Cardiac muscle cell (in vitro differentiated cells and primary cell): ENCODE results near the gene NPR2. TPM values are rescaled to one million over a fixed set of nuclear protein-coding genes. Genes with fewer than 3 reads are reported as not detected.

ENCODE experiments used
- DNase-seq, 2 donors: peaks; one replicate each; pipeline versions ENCODE4 v3.0.0 to v3.0.0-alpha.2; 2010 to 2017; ENCODE audit warnings: low read depth in 1 of 2, low spot score in 1 of 2
- H3K27ac ChIP-seq: fragments of 200-600 bp; sonication (generic); 2 replicates; pipeline ENCODE4 v1.5.1; 2016
- H3K27me3 ChIP-seq: fragments of 200-600 bp; sonication (generic); 2 replicates; pipeline ENCODE4 v1.6.0; 2016; ENCODE audit warnings: control low read depth
- H3K36me3 ChIP-seq: fragments of 200-600 bp; sonication (generic); 2 replicates; pipeline ENCODE4 v1.5.1; 2016; ENCODE audit warnings: control low read depth
- H3K4me1 ChIP-seq: fragments of 200-600 bp; sonication (generic); 2 replicates; pipeline ENCODE4 v1.8.1; 2017; ENCODE audit warnings: low read depth, mild to moderate bottlenecking, mixed run types
- H3K4me3 ChIP-seq: fragments of 200-600 bp; sonication (generic); 2 replicates; pipeline ENCODE4 v1.5.1; 2016; ENCODE audit warnings: mild to moderate bottlenecking
- H3K9me3 ChIP-seq: fragments of 200-600 bp; sonication (generic); 2 replicates; pipeline ENCODE4 v1.5.1; 2017; ENCODE audit warnings: low read depth, mild to moderate bottlenecking, control low read depth
- polyA plus RNA-seq: library from polyadenylated mRNA; unstranded; fragments of >200 nt; fragmentation: Nextera tagmentation; extraction: Ambion mirVana; gene quantifications from 2 replicates; pipeline ENCODE4 v1.2.1, GENCODE V29; 2016
- total RNA-seq: library from RNA; depleted of rRNA; stranded (reverse); fragments of >200 nt; gene quantifications from 2 replicates; pipeline ENCODE4 v1.2.3, GENCODE V29; 2016
- TF ChIP-seq, protein P1 (sequence below): IDR thresholded peaks from 2 replicates; pipeline ENCODE4 v1.5.1; 2012; ENCODE audit warnings: low read depth, mild to moderate bottlenecking, low read length

NPR2 gene
- total and polyA plus RNA-seq, 2 experiments from 2014 or later, result 12.6 to 13.2 TPM

DNA sequence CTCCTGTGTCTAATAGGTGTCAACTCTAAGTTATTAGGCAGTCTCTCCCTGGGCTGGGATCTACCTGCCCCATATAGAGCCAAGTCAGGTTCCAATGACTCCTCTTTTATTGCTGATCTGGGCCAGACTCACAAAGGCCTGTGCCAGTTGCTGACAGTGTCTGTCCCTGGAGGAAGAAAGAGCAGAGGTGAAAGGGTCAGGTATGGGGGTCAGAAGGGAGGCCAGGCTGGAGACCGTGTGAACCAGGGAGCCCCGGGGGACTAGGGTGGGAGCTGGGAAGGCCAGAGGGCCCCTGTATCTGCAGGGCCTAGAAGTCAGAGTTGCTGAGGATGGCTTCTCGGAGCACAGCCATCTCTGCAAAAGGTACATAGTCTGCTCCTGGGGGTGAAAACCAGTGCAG lies 26.9 kb downstream of the NPR2 start:
- Histone ChIP-seq H3K36me3 (no peaks in the 10 kb centered on the region), H3K4me1 (peaks cover 9% of the 10 kb centered on the region), H3K27me3 (no peaks in the 10 kb centered on the region), H3K4me3 (no peak overlapping the region), H3K27ac (no peak overlapping the region), H3K9me3 (no peaks in the 10 kb centered on the region)
- DNase-seq, result no peak
- TF ChIP-seq, protein P1, sequence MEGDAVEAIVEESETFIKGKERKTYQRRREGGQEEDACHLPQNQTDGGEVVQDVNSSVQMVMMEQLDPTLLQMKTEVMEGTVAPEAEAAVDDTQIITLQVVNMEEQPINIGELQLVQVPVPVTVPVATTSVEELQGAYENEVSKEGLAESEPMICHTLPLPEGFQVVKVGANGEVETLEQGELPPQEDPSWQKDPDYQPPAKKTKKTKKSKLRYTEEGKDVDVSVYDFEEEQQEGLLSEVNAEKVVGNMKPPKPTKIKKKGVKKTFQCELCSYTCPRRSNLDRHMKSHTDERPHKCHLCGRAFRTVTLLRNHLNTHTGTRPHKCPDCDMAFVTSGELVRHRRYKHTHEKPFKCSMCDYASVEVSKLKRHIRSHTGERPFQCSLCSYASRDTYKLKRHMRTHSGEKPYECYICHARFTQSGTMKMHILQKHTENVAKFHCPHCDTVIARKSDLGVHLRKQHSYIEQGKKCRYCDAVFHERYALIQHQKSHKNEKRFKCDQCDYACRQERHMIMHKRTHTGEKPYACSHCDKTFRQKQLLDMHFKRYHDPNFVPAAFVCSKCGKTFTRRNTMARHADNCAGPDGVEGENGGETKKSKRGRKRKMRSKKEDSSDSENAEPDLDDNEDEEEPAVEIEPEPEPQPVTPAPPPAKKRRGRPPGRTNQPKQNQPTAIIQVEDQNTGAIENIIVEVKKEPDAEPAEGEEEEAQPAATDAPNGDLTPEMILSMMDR, result no peak

DNA sequence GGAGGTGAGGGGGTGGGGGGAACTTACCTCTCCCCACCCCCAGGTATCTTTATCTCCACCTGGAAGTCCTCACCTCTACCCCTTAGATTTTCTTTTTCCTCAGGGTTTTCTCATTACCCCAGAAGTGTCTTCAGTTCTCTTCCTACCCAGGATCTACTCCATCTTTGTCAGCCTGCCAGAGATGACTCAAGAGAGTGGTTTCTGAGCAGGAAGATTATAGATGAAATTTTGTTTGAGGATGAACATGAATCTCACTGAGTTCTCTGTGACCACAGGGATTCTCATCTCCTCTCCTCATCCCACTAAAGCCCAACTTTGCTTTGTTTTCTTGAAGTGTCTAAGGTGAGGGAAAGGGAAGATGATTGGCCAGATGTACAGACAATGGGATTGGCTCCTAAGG lies 28.7 kb downstream of the NPR2 start:
- Histone ChIP-seq H3K4me1 (no peaks in the 10 kb centered on the region), H3K27me3 (no peaks in the 10 kb centered on the region), H3K4me3 (no peak overlapping the region), H3K36me3 (no peaks in the 10 kb centered on the region), H3K9me3 (no peaks in the 10 kb centered on the region), H3K27ac (no peak overlapping the region)
- DNase-seq, result peak in 1 of 2 donors; percentile 72
- TF ChIP-seq, protein P1, result no peak

DNA sequence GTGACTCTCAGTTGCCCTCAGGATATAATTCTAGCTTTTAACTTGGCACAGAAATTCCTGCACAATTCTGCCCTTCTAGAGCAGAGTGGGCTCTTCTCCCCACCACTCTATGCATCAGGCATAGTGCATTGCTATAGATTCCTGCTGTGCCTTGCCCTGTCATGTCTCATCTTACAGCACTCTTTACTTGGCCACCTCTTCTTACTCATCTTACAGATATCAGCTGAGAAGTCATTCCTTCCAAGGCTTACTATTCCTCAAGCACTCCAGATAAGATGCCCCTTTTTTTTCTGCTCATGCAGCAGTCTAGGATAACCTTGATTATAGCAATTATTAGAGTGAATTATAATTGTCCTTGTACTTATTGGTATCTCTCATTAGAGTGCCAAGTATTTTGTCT lies 31.5 kb downstream of the NPR2 start:
- TF ChIP-seq, protein P1, result no peak
- Histone ChIP-seq H3K27me3 (no peaks in the 10 kb centered on the region), H3K27ac (no peak overlapping the region), H3K4me1 (no peaks in the 10 kb centered on the region), H3K36me3 (no peaks in the 10 kb centered on the region), H3K4me3 (no peak overlapping the region), H3K9me3 (no peaks in the 10 kb centered on the region)
- no peak for DNase-seq

DNA sequence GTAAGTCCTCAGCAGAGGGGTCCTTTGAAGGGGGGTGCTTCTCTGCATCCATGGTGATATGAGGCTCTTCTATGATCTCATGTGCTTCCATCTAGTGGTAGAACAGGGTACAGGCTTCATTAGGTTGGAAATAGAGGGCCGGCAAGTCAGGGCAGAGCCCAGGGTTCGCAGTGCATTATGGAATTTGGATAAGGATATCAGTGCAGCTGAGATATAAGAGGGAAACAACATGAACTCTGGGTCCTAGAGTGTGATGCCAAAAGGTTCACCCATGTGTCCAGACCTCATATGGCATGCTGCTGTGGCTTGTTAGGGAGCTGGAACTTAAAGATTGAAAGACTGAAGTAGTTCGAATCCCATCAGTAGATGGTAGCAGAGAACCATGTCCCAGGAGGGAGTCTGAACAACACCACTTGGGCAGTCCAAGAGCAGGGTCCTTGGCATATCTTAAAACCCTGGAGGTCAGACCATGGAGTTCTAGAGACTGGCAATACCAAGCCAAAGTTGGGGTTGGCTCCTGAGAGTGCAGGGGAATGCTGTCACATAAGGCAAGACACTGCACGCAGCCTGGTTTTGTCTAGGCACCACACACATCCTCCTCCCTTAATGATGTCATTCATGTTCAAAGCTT lies 34.8 kb downstream of the NPR2 start:
- peaks cover 12% of the 10 kb centered on the region for H3K4me1 ChIP-seq
- H3K9me3 ChIP-seq, result no peaks in the 10 kb centered on the region
- no peak overlapping the region for H3K27ac ChIP-seq
- no peaks in the 10 kb centered on the region for H3K27me3 ChIP-seq
- no peak overlapping the region for H3K4me3 ChIP-seq
- TF ChIP-seq, protein P1, result peak; percentile 94
- no peaks in the 10 kb centered on the region for H3K36me3 ChIP-seq
- DNase-seq, result peak; percentile 52 to 80

DNA sequence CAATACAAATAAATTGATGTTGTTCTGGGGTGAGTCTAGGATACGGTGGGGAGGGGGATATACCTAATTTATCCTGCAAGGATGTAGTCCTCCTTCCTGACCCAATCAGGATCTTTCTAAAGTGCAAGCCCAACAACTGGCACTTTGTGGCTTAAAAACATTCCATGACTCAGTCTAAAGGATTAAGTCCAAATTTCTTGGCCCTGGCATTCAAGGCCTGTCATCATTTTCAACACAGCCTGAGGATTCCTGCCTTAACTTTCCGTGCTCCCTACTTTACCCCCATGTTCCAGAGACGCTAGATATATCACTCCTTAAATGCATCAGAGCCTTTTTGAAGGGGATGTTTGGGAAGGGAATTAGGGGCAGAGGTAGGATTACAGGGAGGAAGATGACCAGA lies 36.1 kb downstream of the NPR2 start:
- H3K9me3 ChIP-seq, result no peaks in the 10 kb centered on the region
- no peaks in the 10 kb centered on the region for H3K36me3 ChIP-seq
- H3K4me3 ChIP-seq, result no peak overlapping the region
- TF ChIP-seq, protein P1, result no peak
- no peak overlapping the region for H3K27ac ChIP-seq
- peaks cover 14% of the 10 kb centered on the region for H3K4me1 ChIP-seq
- peak in 1 of 2 donors; percentile 62 for DNase-seq
- H3K27me3 ChIP-seq, result no peaks in the 10 kb centered on the region

DNA sequence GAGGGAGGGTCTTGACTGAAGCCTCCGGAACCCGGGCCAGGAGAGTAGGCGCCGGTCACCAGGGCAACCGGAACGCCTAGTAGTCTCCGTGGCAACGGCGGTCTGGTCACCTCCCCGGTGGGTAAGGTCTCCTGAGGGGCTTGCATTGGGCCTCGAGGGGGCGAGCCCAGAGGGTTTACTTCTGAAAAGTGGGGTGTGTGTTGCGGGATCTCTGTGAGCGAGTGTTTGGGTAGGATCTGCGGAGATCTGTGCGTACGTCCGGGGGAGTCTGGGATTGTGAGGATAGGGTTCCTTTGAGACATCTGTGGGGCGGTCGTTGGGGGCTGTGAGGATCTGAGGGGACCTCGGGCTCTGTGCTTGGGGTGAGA lies 37.3 kb downstream of the NPR2 start, which contains the start of gene FAM221B:
FAM221B (minus strand) TSS at position 17 of the 368 bp plus-strand sequence. CDS start 2,571 bp downstream, outside the sequence.
- no peaks in the 10 kb centered on the region for H3K36me3 ChIP-seq
- TF ChIP-seq, protein P1, result no peak
- DNase-seq, result peak in 1 of 2 donors; percentile 46
- peak within 1 kb of the TSS; percentile 93 for H3K27ac ChIP-seq
- H3K9me3 ChIP-seq, result no peaks in the 10 kb centered on the region
- peaks cover 21% of the 10 kb centered on the region for H3K4me1 ChIP-seq
- no peaks in the 10 kb centered on the region for H3K27me3 ChIP-seq
- peak within 1 kb of the TSS; percentile 71 for H3K4me3 ChIP-seq
